Activated CD8-positive, alpha-beta memory T cell treated with anti-CD3 and anti-CD28 coated beads, Interleukin-2, amount 50 U/mL, for 1 hour (primary cell): ENCODE data around the gene TMPRSS4.

ENCODE experiments used
- DNase-seq: peaks from one replicate; pipeline ENCODE4 v3.0.0-alpha.2; 2020; ENCODE audit errors: extremely low read depth

The TMPRSS4 gene

DNA sequence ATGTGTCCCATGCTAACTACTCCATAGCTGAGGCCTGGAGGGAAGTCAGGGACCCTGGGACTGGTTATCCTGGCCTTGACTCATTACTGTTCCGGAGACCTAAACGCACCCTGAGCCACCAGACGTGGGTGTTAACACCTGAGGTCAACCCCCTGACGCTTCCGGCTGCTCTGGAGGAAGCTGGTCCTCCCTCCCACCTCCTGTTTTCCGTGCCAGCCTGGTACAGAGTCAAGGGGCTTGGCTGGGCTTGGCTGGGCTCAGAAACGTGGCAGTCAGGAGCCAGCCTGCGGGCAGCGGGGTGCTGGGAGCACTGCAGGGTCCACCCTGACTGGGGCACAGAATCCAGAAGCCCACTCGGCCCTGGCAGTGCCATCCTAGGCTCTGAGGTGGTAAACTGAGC lies 2.6 kb downstream of the TMPRSS4 start:
- DNase-seq = no peak

GRCh38 chr11:118080296-118080695 lies 3.4 kb downstream of the TMPRSS4 start:
- DNase-seq = no peak

- no peak for DNase-seq
Observed at GRCh38 chr11:118081241-118081958, 4.5 kb downstream of the TMPRSS4 start.

GRCh38 chr11:118082880-118083552 lies 6.1 kb downstream of the TMPRSS4 start:
- no peak for DNase-seq

DNA sequence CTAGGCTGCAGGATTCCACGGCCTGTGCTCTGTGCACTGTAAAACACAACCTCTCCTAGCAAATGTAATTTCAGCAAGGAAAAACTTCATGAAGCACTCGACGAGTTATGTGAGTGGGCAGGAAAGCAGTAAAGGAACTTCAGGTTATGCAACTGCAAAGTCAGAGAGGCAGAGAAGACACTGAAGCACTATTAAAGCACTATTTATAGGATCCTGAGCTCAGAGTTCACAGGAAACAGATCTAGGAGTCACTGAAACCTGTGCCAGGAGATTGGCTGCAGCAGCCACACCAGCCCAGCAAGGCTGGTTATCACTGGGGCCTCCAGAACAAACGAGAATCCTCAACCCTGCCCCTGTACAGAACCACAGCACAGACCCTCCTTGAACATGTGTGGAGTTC lies 7.4 kb downstream of the TMPRSS4 start:
- DNase-seq = no peak

DNA sequence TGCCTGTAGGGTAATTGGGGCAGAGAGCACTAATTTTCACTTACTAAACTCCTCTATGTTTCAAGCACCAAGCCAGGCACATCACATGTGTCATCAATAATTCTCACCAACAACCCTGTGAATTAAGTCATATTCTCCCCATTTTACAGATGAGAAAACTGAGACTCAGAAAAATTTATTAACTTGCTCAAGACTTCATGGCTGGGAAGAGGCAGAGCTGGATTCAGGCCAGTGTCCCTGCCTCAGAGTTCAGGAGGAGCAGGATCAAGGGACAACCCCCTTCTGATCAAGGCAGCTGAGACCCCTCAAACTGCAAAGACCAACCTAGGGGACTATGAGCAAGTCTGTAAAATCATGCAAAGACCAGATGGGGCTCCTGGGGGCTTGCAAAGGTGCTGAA lies 7.8 kb downstream of the TMPRSS4 start:
- no peak for DNase-seq

DNA sequence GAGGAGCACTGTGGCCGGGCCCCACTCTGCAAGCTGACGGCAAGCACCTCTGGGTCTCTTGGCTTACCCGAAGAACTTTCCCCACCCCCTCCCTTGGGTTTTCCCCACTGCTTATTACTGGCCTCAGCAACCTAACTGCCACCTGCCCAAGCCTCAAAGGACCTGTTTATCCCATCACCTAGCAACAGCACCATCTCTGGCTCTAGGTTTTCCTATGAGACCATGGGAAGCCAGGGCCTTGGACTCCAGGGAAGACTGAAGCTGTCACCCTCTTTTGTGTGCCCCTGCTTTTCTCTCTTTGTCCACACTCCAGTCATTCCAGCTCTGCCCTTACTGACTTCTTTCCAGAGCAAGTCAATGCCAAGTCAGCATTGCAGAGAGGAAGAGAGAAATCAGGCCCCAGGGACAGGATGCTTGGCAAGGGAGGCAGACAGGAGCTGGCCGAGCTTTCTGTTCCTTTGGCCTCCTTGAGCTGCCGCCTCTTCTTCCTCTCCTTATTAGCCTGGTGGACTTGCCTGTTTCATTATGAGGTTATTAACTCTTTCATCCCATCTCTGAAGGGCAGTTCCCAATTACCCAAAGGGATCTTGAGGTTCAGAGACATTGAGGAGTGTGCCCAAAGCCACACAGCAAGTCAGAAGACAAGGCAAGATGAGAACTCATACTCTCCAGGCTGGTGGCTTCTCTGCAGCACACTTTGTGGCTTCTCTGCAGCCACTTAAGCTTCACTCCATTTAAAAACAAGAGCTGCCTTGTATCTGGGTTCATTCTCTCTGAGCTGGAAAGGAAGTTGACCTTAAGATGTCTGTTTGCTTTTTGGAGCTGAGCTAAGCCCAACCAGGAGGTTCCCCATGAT lies 10.3 kb downstream of the TMPRSS4 start, which contains the start of gene SMIM35:
TSS of gene SMIM35 (minus strand) at position 51 of the 856 bp plus-strand sequence. CDS start 206 bp downstream, outside the sequence.
- DNase-seq = no peak

DNA sequence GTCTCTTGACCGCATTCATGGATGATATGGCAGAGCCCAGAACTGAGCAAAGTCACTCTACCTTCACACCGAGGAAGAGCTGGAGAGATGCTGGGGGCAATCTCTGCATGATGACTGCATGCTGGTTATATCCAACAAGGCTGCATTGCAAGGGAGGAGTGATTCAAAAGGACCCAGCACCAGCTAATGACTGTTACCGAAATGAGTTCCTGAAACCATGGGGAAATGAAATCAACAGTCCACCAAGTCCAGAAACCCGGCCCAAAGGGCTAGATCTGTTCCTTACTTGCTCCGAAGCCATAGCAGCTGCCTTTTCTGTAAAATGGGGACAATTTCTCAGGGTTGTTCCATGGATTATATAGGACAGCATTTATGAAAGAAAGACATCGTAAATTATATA lies 11.1 kb downstream of the TMPRSS4 start:
- no peak for DNase-seq

DNA sequence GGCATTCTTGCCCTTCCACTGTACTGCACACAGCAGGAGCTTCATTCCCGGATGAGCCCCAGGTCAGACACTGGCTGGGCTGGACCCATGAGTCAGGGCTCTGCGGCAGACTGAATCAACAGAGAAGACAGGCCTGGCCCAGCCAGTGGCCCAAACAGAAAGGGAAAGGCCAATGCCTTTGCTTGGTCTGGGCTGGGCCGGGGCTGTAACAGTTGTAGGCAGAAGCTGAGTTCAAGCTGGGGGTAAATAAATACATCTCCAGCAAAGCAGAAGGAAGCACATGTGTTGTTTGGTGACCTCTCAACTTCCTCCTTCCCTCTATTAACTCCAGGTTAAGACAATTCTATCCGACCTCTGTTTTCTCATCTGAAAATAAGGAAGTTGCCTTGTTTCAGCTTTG lies 11.7 kb downstream of the TMPRSS4 start:
- no peak for DNase-seq

DNA sequence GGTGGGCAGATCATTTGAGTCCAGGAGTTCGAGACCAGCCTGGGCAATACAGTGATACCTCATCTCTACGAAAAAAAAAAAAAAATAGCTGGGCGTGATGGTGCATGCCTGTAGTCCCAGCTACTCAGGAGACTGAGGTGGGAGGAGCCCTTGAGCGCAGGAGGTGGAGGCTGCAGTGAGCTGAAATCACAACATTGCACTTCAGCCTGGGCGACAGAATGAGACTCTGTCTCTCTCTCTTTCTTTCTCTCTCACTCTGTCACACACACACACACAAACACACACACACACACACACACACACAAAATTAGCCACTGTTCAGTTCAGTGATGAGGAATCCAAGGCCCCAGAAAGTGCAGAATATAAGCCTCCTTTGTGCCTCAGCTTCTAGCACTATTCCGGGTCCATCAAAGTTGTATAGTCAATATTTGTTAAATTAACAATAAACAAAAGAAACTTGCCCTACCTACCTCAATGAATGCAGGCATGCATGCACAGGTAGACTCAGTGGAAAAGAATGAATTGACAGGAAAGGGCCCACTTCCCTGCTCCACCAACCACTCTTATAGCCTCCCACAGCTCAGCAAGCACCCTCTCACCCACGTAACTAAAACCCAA lies 13.8 kb downstream of the TMPRSS4 start:
- no peak for DNase-seq

DNA sequence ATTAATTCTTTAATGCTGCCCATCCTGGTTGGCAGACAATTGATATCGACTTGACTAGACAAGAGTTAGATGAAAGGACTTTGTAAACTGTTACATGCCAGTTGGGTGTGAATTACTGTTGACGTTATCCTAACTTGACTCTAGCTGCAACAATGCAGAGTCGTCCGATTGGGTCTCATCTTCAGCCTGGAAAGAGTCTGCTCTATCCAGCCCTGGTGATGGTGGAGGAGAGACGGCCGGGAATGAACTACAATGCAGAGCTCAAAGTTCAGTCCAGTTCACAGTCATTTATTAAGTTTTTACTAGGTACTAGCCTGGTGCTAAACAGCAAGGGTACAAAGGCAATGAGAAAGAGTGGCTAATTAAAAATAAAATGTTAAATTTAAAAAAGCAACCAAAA lies 14.8 kb downstream of the TMPRSS4 start:
- DNase-seq = no peak

- DNase-seq = no peak
Observed at GRCh38 chr11:118092907-118093571, 16.2 kb downstream of the TMPRSS4 start.

DNA sequence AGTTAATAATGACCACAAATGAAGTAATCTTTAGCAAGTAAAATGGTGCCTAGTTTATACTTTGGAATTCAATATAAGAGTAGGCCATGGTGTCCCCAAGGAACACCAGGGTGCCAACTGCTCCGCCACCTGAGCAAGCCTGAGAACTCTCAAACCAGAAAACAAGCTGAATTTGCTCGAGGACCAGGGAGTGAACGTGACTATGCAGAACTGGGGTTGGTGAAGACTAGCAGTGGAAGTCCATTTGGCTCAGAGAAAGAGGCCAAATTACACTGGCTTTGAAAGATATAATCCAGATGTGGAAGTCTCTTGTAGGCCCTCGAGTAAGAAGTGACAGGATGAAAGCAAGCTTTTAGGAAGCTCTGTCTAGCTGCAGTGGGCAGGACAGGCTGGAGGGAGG lies 18.6 kb downstream of the TMPRSS4 start:
- DNase-seq = no peak

DNA sequence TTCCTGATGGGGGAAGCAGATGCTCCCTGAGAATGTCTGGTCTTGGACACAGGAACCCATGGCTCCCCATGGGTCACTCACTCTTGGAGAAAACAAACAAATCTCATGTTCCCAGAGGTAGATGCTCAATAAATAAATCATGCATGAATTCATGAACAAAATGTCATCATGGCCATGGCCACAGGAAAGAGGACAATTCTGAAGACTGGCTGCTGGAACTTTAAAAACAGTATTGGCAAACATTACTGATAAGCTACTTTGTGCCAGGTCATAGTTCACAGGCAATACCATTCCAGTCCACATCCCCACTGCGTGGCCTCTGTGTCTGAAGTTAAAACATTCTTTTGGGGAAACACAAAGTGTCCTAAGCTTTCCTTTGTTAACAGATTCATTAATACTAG lies 19.1 kb downstream of the TMPRSS4 start:
- DNase-seq = no peak

DNA sequence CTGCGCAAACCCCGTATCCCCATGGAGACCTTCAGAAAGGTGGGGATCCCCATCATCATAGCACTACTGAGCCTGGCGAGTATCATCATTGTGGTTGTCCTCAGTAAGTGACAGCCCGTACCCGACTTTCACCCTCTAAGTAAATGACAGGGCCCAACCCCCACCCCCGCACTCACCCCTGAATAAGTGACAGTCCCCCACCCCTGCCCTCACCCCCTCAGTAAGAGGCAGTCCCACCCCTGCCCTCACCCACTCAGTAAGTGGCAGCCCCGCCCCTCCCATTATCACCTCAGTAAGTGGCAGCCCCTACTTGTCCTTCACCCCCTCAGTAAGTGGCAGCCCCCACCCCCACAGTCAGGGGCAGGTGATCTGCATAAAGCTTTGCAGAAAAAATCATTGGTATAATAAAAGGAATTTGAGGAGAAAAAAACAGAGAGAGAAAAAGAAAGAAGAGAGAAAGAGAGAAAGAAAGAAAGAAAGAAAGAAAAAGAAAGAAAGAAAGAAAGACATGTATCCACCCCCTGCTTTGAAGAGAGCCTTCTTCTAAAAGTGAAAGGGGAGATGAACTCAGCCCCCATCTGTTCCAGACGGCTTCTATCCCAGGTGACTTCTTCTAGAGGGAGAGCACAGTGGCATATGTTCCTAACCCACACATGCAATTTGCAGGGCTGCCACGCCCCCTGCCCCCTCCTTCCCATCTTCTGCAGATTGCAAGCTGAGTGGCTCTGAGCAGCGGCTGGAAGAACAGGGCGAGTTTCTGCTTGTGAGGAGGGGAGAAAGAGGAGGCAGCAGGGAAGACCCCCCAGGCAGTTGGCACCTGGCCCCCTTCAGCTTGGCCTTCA lies 22.3 kb downstream of the TMPRSS4 start:
- DNase-seq = no peak

DNA sequence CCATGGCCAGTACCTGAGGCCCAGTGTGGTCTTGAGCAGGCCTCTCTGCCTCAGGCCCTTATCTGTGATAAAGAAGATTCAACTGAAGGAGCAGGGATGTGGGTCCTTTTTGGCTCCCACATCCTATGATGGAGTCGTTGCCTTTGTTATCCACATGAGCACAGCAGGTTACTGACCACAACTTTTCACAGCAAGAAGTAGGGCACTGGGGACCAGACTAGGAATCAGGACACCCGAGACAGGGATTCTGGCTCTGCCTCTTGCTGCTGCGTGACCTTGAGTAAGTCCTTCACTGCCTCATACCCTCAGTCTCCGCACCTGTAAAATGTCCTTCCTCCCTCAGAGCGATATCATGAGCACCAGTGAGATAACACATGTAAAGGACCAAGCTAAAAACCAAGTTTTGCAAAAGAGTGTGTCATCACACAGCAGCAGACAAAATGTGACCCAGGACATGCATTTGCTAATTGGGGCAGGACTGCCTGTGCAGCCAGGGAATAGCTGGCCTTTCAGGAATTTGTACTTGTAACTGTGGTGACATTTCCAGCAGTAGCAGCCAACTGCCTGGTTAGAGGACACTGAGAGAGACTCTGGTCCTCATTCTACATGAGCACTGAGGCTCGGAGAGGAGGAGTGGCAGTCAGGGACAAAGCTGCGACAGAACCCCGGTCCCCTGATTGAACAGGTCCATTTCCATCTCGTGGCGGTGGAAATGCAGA lies 23.1 kb downstream of the TMPRSS4 start:
- no peak for DNase-seq

- DNase-seq = no peak
Observed at GRCh38 chr11:118100691-118101232, 23.9 kb downstream of the TMPRSS4 start.

DNA sequence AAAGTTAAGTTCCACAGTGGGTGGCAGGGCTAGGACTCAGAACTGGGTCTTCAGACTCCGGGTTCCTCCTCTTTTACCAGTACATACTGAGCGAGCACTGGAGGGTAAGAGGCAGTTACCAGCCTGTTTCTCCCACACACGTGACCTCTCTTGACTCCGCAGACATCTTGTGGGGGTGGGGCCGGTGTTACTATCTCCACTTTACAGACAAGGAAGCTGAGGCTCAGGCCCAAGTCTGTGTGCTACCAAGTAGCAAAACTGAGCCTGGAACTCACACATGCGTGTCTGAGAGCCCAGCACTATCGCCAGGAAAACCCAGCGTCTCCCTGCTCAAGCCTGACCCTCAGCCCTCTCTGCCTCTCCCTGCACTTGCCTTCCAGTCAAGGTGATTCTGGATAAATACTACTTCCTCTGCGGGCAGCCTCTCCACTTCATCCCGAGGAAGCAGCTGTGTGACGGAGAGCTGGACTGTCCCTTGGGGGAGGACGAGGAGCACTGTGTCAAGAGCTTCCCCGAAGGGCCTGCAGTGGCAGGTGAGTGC lies 25.9 kb downstream of the TMPRSS4 start:
- DNase-seq = no peak

- no peak for DNase-seq
Observed at GRCh38 chr11:118104491-118104890, 27.6 kb downstream of the TMPRSS4 start.
